GM13977 (cell line): ENCODE results near the gene CASP9.
A peak's percentile ranks its signal among the peaks of the same experiment; 100 is the strongest.

Source experiments
- DNase-seq: peaks from one replicate; pipeline ENCODE4 v3.0.0; 2012; ENCODE audit warnings: low spot score
- in situ Hi-C: fragments of 300-500 bp; cut with MboI; formaldehyde crosslinking; loops from one replicate; pipeline ENCODE4 v1.12.0; 2022; ENCODE audit warnings: low sequenced_read_pairs, low pct_unique_long_range_greater_than_20kb, mixed read lengths, inconsistent platforms; ENCODE audit not compliant: unreplicated experiment
- TF ChIP-seq, protein P1 (sequence below): IDR thresholded peaks from 2 replicates; pipeline ENCODE4 v1.5.1; 2012; ENCODE audit warnings: mild to moderate bottlenecking, control low read depth; ENCODE audit not compliant: insufficient read depth; ENCODE audit errors: extremely low read depth, missing control alignments

Gene CASP9

DNA sequence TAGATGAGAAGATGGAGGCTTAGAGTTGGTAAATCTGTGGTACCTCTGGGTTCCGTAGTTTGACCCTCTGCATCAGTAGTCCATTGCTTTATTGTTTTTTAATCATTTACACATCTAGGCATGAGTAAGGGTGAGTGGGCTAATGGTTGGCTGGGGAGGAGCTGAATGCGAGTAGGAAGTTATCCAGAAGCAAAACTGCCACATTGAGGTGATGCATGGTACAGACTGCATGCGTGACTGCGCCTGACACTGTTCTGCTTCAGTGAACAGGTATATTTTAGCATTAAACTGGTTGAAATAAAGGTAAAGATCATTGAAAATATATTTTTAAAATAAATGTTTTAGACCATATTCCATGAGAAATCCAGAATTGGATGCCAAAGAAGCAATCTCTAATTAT is 7.0 kb upstream of the CASP9 start:
- no peak for DNase-seq
- in situ Hi-C loops = no loop called here
- TF ChIP-seq, protein P1, sequence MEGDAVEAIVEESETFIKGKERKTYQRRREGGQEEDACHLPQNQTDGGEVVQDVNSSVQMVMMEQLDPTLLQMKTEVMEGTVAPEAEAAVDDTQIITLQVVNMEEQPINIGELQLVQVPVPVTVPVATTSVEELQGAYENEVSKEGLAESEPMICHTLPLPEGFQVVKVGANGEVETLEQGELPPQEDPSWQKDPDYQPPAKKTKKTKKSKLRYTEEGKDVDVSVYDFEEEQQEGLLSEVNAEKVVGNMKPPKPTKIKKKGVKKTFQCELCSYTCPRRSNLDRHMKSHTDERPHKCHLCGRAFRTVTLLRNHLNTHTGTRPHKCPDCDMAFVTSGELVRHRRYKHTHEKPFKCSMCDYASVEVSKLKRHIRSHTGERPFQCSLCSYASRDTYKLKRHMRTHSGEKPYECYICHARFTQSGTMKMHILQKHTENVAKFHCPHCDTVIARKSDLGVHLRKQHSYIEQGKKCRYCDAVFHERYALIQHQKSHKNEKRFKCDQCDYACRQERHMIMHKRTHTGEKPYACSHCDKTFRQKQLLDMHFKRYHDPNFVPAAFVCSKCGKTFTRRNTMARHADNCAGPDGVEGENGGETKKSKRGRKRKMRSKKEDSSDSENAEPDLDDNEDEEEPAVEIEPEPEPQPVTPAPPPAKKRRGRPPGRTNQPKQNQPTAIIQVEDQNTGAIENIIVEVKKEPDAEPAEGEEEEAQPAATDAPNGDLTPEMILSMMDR = no peak

GRCh38 chr1:15526490-15527339 is 2.7 kb upstream of the CASP9 start, which contains the start of gene DNAJC16:
TSS of gene DNAJC16 (plus strand) at chr1:15526848. CDS start at chr1:15529106, 2,258 bp downstream.
- peak; percentile 89 for DNase-seq
- TF ChIP-seq, protein P1 = peak; percentile 34
- in situ Hi-C loops = no loop called here

- TF ChIP-seq, protein P1 = no peak
- DNase-seq = no peak
- in situ Hi-C loops = no loop called here
These were observed 2.0 kb upstream of the CASP9 start for GRCh38 chr1:15526021-15526489.

DNA sequence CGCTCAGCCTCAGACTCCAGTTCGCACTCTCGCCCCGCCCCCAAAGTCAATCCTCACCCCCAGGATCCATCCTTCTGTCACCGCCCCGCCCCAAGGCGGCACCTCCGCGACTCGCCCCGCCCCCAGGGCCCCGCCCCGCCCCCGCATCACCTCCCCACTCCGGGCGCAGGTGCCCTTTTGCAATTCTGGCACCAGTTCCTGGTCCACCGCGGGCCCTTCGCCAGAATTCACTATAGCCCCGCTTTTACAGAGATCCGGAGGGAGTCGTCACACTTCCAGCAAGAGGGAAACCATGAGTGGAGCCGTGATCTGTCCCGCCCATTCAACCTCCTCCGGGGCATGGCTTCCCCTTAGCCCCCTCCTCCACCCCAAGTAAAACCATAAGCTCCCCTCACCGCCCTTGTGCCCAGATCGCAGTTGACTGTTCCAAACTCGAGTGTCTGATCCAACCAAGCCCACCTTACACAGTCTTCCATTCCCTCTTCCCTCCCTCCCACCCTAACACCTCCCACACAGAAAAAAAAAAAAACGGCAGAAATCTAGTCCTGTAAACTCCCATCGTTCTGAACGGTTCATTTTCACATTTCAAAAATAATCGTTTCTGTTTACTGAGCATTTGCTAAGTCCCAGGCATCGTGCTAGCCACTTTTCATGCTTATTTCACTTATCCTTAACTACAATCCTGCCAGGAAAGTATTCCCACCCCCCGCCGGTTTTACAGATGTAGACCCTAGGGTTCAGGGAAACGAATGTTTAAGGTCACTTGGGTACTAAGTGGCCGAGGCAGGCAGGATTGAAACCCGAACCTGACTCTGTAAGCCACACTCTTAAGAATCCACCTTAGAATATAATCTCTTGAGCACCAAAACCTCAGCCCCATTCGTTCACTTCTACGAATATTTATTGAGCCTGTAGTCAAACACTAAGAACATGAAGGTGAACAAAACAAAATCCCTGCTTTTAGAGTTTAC is 1.3 kb upstream of the CASP9 start:
- in situ Hi-C loops = no loop called here
- DNase-seq = no peak
- TF ChIP-seq, protein P1 = no peak

DNA sequence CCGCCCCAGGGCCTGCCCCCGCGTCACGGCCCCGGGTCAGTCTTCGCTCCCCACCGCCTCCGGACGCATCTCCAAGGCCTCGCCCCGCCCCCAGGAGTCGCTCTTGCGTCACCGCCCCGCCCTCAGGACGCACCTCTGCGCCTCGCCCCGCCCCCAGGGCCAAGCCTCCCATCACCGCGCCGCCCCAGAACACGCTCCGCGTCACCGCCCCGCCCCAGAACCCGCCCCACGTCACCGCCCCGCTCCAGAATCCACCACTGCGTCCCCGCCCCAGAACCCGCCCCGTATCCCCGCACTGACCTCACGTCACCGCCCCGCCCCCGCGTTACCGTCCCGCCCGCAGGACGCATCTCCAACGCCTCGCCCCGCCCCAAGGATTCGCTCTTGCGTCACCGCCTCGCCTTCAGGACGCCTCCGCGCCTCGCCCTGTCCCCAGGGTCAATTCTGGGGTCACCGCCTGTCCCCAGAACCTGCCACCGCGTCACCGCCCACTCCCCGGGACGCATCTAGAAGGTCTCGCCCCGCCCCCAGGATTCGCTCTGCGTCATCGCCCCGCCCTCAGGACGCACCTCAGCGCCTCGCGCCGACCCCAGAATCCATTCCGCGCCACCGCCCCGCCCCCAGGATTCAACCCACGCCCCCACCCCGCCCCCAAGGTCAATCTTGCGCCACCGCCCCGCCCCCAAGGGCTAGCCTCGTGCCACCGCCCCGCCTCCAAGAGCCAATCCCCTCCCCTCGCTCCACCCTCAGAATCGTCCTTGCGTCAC is 451 bp upstream of the CASP9 start:
- DNase-seq = peak; percentile 98
- in situ Hi-C loops = no loop called here
- TF ChIP-seq, protein P1 = no peak
